GM04504 (cell line): ENCODE results near the gene TGFBR2.

Source experiments
- DNase-seq: peaks from one replicate; pipeline ENCODE4 v3.0.0-alpha.2; 2012; ENCODE audit warnings: low read depth

The TGFBR2 gene

DNA sequence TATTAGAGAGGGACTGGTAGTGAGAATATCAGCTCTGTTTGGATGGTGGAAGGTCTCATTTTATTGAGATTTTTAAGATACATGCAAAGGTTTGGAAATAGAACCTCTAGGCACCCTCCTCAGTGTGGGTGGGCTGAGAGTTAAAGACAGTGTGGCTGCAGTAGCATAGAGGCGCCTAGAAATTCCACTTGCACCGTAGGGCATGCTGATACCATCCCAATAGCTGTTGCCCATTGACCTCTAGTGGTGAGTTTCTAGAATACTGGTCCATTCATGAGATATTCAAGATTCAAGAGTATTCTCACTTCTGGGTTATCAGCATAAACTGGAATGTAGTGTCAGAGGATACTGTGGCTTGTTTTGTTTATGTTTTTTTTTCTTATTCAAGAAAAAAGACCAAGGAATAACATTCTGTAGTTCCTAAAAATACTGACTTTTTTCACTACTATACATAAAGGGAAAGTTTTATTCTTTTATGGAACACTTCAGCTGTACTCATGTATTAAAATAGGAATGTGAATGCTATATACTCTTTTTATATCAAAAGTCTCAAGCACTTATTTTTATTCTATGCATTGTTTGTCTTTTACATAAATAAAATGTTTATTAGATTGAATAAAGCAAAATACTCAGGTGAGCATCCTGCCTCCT, 87.2 kb downstream of the TGFBR2 start:
- DNase-seq = peak; percentile 35

GRCh38 chr3:30694148-30694547, 87.7 kb downstream of the TGFBR2 start:
- DNase-seq = no peak

- no peak for DNase-seq
Observed at GRCh38 chr3:30694668-30695067, 88.3 kb downstream of the TGFBR2 start.

DNA sequence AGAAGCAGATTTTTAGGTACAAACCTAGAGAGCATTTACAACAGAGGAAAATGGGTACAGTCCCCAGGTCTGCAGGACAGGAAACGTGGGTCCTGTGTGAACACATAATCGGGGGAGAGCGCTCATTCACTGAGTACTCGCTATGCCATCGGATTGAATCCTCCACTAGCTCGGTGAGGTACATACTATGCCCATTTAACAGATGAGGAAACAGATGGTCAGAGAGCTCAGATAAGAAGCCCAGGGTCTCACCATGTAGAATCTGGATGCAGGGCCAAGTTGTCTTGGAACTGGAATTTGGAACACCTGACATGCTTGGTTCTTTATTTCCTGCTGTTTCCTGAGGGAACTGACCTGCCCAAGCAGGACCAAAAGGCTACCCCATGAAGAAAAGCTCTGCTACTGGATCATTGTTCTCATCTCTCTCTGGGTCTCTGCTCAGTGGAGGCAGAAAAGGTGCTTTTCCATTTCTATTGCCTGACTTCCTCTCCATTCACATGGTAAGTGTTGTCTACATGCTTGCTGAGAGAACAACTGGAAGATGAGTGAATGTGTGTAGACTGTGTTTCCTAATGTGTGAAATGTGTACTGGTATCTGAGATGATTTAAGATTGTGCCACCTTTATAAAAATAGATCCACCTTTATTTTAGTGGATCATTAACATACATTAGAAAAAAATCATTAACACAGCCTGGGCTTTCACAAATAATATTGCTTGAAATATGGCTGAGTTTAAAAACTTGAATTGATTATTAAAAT, 89.1 kb downstream of the TGFBR2 start:
- DNase-seq = no peak

- no peak for DNase-seq
Observed at GRCh38 chr3:30696403-30696819, 90.0 kb downstream of the TGFBR2 start.

DNA sequence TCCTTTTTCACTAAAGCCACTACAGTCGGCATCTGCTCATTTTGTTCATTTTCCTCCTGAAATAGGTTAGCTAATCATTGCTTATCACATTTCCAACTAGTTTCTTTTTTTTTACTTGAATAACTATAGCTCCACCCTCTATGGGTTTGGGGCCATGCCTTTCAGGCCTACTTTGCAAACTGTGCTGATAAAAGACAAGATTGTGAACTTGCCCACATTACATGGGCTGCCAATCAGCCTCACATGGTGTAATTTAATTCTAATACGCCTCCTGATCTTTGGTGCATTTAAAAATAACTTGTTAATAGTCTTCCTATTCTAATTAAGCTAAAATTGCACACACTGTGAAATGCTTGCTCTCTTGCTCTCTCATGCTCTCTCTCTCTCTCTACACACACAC, 90.5 kb downstream of the TGFBR2 start:
- DNase-seq = no peak

GRCh38 chr3:30698549-30698948, 92.1 kb downstream of the TGFBR2 start:
- no peak for DNase-seq

- no peak for DNase-seq
Observed at GRCh38 chr3:30699927-30700326, 93.5 kb downstream of the TGFBR2 start.

DNA sequence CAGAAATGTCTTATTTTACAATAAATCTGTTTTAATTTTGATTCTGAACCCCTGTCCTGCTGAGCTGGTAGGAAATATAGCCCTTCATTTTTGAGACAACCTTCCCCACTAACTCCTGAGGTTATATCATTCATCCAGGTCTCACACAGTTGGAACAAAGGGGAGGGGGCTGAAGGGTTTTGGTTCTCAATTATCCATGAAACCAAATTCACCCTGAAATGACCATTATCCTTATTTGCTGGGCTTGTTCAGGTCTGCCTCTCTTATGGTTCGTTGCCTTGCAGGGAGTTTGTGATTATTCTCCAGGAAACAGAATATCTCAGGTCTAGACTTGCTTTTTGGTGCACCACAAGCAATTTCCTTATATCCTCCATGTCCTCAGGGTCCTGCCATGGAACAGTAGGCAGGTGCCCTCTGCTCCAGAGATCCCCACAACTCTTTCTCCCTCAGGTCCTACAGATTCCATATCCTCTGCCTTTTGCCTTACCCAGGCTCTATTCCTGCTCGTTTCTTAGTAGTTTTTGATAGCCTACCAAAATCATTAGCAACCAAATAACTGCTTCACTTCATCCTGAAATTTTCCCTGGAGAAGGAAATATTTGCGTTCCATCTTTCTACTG, 94.4 kb downstream of the TGFBR2 start:
- DNase-seq = no peak

GRCh38 chr3:30702038-30702827, 95.8 kb downstream of the TGFBR2 start:
- DNase-seq = no peak

- DNase-seq = no peak
Observed at GRCh38 chr3:30702828-30703397, 96.5 kb downstream of the TGFBR2 start.

- no peak for DNase-seq
Observed at GRCh38 chr3:30704931-30705890, 98.8 kb downstream of the TGFBR2 start.

- DNase-seq = no peak
Observed at GRCh38 chr3:30707825-30708224, 101.4 kb downstream of the TGFBR2 start.

DNA sequence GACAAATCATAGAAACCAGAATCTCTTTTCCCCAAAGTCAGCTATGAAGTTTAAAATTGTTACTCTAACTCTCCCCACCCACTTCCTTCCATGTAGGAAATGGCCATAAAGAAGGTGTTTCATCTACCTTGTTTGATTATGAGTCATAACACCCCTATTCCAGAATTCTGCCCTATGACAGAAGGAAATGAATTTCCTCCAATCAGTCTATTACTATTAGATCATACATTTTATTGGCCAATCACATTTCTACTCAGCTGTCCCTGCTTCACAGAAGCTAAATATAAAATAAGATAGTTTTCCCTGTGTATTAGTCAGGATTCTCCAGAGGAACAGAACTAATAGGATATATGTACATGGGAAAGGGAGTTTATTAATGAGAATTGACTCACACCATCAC, 102.1 kb downstream of the TGFBR2 start:
- no peak for DNase-seq

DNA sequence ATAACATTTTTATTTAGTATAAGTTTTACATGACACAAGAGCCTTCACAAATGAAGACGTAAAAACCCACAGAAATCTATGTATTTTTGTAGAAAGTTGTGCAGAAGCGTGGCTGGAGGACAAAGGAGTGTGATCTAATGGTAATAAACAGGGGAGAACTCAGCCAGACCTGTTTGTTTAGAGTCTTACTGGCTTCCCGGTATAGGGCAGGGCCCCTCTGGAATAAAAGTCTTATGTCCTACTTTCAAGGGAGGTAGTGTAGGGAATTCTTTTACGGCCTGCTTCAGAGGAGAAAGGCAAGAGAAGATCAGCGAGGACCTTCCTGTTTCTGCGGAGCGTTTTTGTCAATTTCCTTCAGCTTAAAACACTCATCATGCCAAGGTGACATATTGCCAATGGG, 103.6 kb downstream of the TGFBR2 start:
- no peak for DNase-seq

DNA sequence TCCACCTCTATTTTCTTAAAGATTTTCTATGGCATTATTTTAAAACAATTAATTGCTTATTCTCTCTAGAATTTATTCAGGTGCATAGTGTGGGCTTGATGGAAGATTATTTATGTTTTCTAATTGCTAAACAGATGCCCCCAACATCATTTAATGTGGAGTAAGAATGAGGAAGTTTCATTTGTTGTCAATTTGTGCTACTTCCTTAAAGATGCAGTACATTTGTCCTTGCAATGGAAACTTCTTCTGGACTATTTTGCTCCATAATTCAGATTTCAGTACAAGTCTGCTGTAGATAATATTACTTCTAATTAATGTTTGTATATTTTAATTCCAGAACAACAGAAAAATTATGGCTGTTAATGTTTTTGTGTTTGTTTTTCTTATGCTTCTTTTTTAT, 104.8 kb downstream of the TGFBR2 start:
- no peak for DNase-seq

GRCh38 chr3:30711867-30712266, 105.5 kb downstream of the TGFBR2 start:
- DNase-seq = no peak

- no peak for DNase-seq
Observed at GRCh38 chr3:30712991-30713390, 106.6 kb downstream of the TGFBR2 start.

- no peak for DNase-seq
Observed at GRCh38 chr3:30713885-30714503, 107.6 kb downstream of the TGFBR2 start.

DNA sequence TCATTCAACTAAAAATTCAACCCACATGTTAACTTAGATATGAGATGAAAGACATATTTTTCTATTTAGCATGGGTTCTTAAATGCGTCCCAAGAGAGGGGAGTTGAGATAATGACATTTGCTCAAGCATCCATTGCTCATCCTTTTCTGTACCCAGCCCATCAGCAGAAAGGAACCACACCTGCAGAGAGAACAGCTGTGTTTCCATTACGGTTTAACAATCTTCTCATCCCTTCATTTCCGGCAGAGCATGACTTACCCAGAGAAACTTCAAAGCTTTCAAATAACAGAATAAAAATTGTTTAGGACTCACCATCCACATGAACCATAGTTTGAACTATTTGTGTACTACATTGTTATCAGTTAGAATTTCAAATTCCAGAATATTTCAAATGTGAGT, 113.1 kb downstream of the TGFBR2 start:
- no peak for DNase-seq
